Measurements from ENCODE around the gene LMF1. TPM values are rescaled to one million over a fixed set of nuclear protein-coding genes. Genes with fewer than 3 reads are reported as not detected.

Gene LMF1
- total RNA-seq, 2 donors from 2014 or later = 26.9 to 33.2 TPM

DNA sequence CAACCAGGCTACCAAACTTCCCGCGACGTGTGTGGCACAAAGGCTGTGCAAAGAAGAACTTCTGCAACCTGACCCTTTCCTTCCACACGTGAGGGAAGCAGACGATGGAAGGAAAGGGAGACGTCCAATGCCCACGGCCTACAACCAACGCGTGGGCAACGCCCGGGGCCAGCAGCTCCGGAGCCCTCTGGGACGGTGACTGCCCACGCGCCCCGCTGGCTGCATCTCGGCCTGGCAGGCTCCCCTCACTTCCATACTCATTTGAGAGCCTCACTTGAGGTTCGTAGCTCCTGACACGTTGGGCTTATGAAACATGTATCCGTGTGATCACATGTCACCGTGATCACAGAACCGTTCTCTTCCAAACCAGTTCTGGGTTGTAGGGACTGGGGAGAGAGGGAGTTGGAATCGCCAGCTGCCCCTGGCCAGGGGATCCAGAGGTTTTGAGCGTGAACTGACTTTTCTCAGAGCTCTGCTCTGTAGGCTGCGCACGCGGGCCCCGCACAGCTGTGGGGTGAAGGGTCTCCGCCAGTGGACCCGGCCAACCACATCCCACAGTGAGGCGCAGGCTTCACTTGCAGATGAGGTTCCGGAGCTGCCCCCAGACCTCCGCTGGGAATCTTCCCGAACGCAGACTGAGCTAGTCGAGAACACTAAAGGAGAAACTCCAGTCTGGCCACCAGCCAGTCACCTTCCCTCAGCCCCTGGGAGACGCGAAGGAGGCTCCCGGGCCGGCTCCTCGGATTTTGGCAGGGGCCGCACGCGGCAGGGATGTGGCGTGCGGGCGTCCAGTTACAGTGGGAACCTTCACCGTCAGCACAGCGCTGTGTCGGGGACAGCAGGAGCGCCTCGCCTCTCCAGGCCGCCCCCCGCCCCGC, 1.0 kb downstream of the LMF1 start:
- ATAC-seq (replicated peaks in 1 of 2) = peak; percentile 2 to 10
- H3K27ac Mint-ChIP-seq = no peak overlapping the region

DNA sequence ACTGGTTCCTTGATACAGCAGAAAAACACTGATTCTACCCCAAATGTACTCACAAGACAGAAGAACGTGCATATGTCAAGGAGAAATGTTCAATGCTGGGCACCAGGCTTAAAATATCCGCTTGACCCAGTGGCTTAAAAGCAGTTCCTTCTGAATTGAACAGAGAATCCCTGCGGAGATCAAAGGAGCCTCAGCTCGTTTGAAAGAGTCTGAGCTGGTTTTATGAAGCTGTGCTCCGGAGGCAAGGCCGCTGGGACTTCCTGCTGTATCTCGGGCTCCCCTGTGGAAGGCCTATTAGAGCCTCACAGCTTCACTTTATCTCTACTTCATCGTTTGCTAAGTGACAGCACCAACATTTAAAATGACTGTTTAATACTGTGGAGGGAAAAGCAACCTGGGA, 2.2 kb downstream of the LMF1 start:
- Mint-ChIP-seq H3K36me3 (ENCODE audit: insufficient read depth in 2 of 2) (peaks cover 10 to 14% of the 10 kb centered on the region in 2 donors), H3K27ac (no peak overlapping the region), H3K27me3 (ENCODE audit: low read depth) (no peaks in the 10 kb centered on the region), H3K4me3 (peak overlapping the region; percentile 74 to 81), H3K4me1 (ENCODE audit: low read depth) (peaks cover 35% of the 10 kb centered on the region), H3K9me3 (peaks cover 0 to 2% of the 10 kb centered on the region in 2 donors)
- ATAC-seq (replicated peaks in 1 of 2) (no peak), DNase-seq (no peak)

More for the DNA sequence above, 1.0 kb downstream of the LMF1 start:
- Mint-ChIP-seq H3K4me3 (peak overlapping the region; percentile 80 to 81), H3K9me3 (peaks cover 0 to 2% of the 10 kb centered on the region in 2 donors), H3K4me1 (ENCODE audit: low read depth) (peaks cover 24% of the 10 kb centered on the region), H3K27me3 (ENCODE audit: low read depth) (no peaks in the 10 kb centered on the region), H3K36me3 (ENCODE audit: insufficient read depth in 2 of 2) (peaks cover 9 to 12% of the 10 kb centered on the region in 2 donors)
- no peak for DNase-seq

DNA sequence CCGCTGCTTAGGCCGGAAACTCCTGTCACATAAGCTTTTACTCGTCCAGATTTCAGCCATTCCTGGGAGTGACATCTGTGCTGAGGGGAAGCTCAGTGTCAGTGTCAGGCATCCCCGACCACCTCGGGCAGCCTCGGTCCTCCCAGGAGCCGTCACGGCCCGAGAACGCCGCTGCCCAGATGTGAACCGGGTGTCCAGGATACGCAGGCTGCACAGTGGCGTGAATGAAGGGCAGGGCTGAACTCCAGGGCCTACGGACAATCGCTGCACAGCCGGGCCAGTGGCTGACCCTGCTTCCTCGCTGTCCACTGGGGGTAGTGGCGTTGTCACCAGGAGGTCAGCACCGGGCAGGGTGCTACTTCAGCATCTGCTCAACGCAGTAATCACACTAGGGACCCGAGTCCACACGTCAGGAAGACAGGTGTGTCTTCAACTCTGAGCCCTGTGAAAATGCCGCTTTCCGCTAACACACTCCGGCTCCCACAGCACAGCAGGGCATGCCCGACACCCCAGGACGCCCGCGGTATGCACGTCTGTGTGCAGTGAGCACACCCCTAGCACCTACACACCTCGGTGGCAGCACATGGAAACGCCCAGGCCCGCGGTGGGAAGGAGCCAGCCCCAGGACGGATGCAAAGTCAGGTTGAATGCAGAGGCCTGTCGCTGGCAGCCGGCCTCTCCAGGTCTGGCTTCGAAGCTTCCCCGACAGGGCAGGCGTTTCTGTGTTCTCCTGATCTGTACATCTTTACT, 3.1 kb downstream of the LMF1 start:
- no peaks in the 10 kb centered on the region for H3K27me3 Mint-ChIP-seq (ENCODE audit: low read depth)
- peaks cover 0 to 2% of the 10 kb centered on the region in 2 donors for H3K9me3 Mint-ChIP-seq
- DNase-seq (no peak), ATAC-seq (replicated peaks in 1 of 2) (no peak)
- peaks cover 41% of the 10 kb centered on the region for H3K4me1 Mint-ChIP-seq (ENCODE audit: low read depth)
- H3K27ac Mint-ChIP-seq = no peak overlapping the region
- H3K36me3 Mint-ChIP-seq (ENCODE audit: insufficient read depth in 2 of 2) = peaks cover 10 to 14% of the 10 kb centered on the region in 2 donors
- peak overlapping the region in 1 of 2 donors; percentile 74 for H3K4me3 Mint-ChIP-seq

DNA sequence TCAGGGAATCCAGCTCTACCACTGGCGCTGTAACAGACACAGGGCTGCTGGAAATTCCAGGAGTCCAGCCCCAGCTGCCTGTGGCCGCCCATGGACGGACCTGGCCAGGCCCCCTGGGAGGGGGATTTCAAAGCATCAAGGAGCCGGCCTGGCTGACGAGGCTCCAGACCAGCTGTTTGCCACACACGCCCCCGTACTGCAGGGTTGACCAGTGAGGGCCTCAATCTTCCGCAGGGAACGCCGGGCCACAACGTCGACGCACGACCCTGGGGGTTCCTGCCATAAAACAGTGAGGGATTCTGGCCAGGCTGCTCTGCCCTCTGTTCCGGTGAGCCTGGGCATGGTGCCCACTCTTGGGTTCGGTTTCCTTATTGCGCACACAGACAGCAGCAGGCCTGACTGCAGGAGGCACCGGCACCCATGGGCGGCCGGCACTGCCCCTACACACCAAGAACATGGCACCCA, 3.7 kb downstream of the LMF1 start:
- Mint-ChIP-seq H3K4me3 (no peak overlapping the region), H3K27ac (no peak overlapping the region), H3K36me3 (ENCODE audit: insufficient read depth in 2 of 2) (peaks cover 10 to 14% of the 10 kb centered on the region in 2 donors), H3K9me3 (peaks cover 0 to 2% of the 10 kb centered on the region in 2 donors), H3K4me1 (ENCODE audit: low read depth) (peaks cover 41% of the 10 kb centered on the region), H3K27me3 (ENCODE audit: low read depth) (no peaks in the 10 kb centered on the region)
- no peak for DNase-seq
- no peak for ATAC-seq (replicated peaks in 1 of 2)

DNA sequence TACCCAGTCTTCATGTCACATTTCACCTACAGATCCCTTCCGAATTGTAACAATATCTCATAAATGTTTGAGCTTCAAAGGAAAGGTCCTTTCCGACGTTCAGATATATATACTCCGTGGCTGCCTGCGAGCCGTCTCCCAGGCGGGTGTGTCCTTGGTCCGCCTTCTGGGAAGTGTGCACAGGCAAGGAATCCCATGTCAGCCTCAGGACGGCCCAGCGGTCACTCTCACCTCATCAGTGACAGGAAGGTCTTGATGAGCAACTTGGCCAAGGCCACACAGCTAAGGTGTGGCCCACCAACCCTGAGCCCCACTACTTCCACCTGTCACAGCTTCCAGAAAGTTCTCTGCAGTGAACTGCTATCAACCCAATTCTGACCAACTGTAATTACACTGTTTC, 4.3 kb downstream of the LMF1 start:
- Mint-ChIP-seq H3K36me3 (ENCODE audit: insufficient read depth in 2 of 2) (peaks cover 10 to 14% of the 10 kb centered on the region in 2 donors), H3K27ac (no peak overlapping the region), H3K4me3 (no peak overlapping the region), H3K4me1 (ENCODE audit: low read depth) (peaks cover 41% of the 10 kb centered on the region), H3K27me3 (ENCODE audit: low read depth) (no peaks in the 10 kb centered on the region), H3K9me3 (peaks cover 0 to 2% of the 10 kb centered on the region in 2 donors)
- ATAC-seq (replicated peaks in 1 of 2) (no peak), DNase-seq (no peak)

DNA sequence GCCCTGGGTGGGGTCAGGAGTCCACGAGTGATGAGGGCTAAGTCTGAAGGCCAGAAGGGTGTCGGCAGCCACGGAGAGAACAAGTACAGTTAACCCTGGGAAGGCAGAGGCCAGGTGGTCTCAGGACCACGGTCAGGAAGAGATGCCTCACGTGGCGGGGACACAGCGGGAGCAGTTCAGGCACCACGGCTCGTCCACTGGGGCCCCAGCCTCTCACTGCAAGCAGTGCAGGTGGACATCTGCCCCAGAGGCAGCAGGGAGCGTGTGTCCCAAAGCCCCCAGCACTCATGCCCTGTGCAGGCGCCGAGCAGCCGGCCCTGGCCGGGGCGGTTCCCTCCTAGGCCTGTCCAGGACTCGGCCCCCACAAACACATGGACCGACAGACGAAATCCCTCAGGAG, 4.7 kb downstream of the LMF1 start:
- no peak for DNase-seq
- H3K4me1 Mint-ChIP-seq (ENCODE audit: low read depth) = peaks cover 41% of the 10 kb centered on the region

DNA sequence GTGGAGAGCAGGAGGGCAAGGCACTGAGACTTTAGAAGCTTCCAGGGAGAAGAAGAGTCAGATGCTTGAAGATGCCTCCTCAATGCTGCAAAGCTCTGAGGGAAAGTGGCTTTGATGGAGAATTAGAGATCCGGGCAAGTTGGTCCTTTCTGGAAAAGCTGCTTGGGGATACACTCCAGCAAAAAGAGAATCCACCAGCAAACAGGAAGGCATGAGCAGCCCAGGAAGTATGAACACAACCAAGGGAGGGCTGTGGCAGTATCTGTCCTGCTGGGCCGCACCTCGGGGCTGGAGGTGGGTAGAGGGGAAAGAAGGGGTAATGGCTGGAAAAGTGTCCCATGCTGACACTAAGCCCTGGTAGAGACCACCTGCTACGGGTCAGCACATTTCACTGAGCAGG, 5.3 kb downstream of the LMF1 start:
- DNase-seq (no peak), ATAC-seq (replicated peaks in 1 of 2) (no peak)
- peaks cover 41% of the 10 kb centered on the region for H3K4me1 Mint-ChIP-seq (ENCODE audit: low read depth)
- H3K27ac Mint-ChIP-seq = no peak overlapping the region
- peaks cover 0 to 2% of the 10 kb centered on the region in 2 donors for H3K9me3 Mint-ChIP-seq
- peak overlapping the region; percentile 8 to 83 for H3K4me3 Mint-ChIP-seq
- H3K27me3 Mint-ChIP-seq (ENCODE audit: low read depth) = no peaks in the 10 kb centered on the region
- H3K36me3 Mint-ChIP-seq (ENCODE audit: insufficient read depth in 2 of 2) = peaks cover 10 to 14% of the 10 kb centered on the region in 2 donors

More for the DNA sequence above, 4.7 kb downstream of the LMF1 start:
- no peak for ATAC-seq (replicated peaks in 1 of 2)
- no peak overlapping the region for H3K4me3 Mint-ChIP-seq
- peaks cover 0 to 2% of the 10 kb centered on the region in 2 donors for H3K9me3 Mint-ChIP-seq
- H3K27me3 Mint-ChIP-seq (ENCODE audit: low read depth) = no peaks in the 10 kb centered on the region
- H3K27ac Mint-ChIP-seq = no peak overlapping the region
- H3K36me3 Mint-ChIP-seq (ENCODE audit: insufficient read depth in 2 of 2) = peaks cover 10 to 14% of the 10 kb centered on the region in 2 donors

DNA sequence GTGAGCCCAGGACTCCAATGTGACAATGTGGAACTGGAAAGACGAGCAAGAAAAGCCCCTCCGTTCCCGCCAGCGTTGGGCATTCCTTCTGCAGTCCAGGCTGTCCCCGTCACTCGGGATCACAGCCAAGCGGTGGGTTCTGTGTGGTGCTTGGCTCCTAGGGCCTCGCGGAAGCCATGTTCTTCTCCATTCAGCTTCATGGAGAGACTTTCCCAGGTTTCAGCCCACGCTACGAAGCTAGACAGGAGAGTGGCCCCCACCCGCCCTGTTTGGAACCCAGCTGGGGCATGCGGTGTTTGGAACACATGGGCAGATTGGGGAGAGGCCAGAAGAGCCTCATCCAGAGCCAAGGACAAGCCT, 5.8 kb downstream of the LMF1 start:
- peaks cover 41% of the 10 kb centered on the region for H3K4me1 Mint-ChIP-seq (ENCODE audit: low read depth)
- H3K4me3 Mint-ChIP-seq = peak overlapping the region; percentile 71 to 83
- H3K9me3 Mint-ChIP-seq = peaks cover 0 to 2% of the 10 kb centered on the region in 2 donors
- H3K27me3 Mint-ChIP-seq (ENCODE audit: low read depth) = no peaks in the 10 kb centered on the region
- ATAC-seq (replicated peaks in 1 of 2) = no peak
- DNase-seq = no peak
- peak overlapping the region; percentile 57 for H3K27ac Mint-ChIP-seq
- H3K36me3 Mint-ChIP-seq (ENCODE audit: insufficient read depth in 2 of 2) = peaks cover 10 to 14% of the 10 kb centered on the region in 2 donors

DNA sequence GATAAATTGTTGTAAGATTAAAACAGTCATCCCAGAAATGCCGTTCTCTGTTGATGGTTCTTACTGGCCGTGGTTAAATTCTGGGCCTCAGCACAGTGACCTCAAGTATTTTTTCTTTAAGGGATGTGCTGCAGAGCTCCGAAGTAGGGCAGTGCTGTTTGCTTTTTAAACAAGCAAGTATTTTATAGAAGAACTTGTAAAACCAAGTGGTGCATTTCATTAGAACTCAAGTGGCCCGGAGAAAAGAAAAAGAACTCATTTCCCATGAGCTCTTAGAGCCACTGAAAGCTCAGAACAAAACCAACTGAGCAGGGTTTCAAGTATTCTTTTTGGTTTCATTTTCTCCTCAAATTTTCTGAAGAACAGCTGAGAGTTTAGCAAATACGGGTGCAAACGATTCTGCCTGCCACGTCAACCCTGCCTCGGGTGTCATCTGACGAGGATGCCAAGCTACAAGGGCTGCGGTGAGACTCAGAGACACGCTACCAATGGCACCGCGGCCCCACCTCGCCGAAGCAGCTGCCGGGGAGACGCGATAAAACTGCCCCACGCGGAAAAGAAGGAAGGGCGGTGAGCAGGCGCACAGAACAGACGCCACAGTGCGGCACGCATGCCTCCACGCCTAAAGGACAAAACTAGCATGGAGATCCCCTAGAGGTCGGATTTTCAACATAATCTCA, 6.3 kb downstream of the LMF1 start:
- Mint-ChIP-seq H3K4me1 (ENCODE audit: low read depth) (peaks cover 41% of the 10 kb centered on the region), H3K9me3 (peaks cover 0 to 2% of the 10 kb centered on the region in 2 donors), H3K4me3 (peak overlapping the region; percentile 71 to 83), H3K36me3 (ENCODE audit: insufficient read depth in 2 of 2) (peaks cover 10 to 14% of the 10 kb centered on the region in 2 donors), H3K27me3 (ENCODE audit: low read depth) (no peaks in the 10 kb centered on the region), H3K27ac (peak overlapping the region; percentile 57)
- DNase-seq (peak; percentile 72 to 74), ATAC-seq (replicated peaks in 1 of 2) (peak; percentile 92 to 93)

DNA sequence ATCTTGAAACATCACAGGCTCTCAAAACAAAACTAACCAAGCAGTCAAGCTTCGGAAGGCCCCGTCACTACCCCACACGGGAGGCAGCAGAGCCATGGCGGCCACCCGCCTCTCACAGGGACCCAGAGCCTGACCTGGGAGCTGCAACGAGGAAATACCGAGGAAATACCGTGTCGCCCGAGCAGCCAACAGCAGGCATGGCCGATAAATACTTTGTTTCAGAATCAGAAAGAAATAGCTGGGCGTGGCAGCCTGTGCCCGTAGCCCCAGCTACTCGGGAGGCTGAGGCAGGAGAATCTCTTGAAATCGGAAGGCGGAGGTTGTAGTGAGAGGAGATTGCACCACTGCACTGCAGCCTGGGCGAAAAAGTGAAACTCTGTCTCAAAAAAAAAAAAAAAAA, 6.9 kb downstream of the LMF1 start:
- ATAC-seq (replicated peaks in 1 of 2) (peak; percentile 29 to 41), DNase-seq (no peak)
- peak overlapping the region; percentile 71 to 83 for H3K4me3 Mint-ChIP-seq
- peak overlapping the region; percentile 57 for H3K27ac Mint-ChIP-seq
- no peaks in the 10 kb centered on the region for H3K27me3 Mint-ChIP-seq (ENCODE audit: low read depth)
- H3K4me1 Mint-ChIP-seq (ENCODE audit: low read depth) = peaks cover 39% of the 10 kb centered on the region
- H3K36me3 Mint-ChIP-seq (ENCODE audit: insufficient read depth in 2 of 2) = peaks cover 10 to 14% of the 10 kb centered on the region in 2 donors
- H3K9me3 Mint-ChIP-seq = peaks cover 0 to 2% of the 10 kb centered on the region in 2 donors

DNA sequence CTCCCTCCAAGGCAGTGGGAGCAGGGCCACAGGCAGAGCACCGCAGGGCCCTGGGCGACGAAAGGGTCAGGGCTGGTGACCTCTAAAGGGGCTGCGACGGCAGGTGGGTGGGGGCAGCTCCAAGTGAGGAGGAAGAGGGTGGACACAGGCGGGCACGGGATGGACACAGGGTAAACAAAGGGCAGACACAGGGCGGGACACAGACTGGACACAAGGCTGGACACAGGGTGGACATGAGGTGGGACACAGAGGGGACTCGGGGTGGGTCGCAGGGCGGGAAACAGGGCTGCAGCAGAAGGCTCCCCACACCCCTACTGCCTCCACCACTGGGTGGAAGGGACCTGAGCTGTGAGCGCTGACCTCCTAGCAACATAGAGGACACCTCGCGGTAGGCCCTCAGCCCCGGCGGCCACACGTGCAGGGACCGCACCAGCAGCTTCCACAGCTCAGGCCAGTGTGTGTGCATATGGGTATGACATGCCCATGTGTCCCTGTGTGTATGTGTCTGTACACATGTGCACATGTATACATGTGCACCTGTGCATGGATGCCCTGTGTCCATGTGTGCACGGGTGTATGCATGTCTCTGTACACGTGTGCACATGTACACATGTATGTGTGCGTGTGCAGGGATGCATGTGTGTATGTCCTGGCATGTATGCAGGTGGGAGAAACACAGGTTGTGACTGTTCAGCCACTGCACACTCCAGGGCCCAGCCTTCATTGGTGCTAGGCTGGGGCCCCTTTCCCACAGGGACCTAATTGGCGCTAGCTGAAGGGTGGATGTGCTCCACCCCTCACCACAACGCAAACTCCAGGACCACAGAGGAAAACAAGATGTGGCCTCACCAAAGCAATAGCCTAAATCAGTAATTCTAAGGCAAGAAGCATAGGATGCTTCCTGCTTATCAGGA, 7.6 kb downstream of the LMF1 start:
- ATAC-seq (replicated peaks in 1 of 2) (peak in 1 of 2 donors; percentile 24), DNase-seq (no peak)
- peaks cover 10 to 14% of the 10 kb centered on the region in 2 donors for H3K36me3 Mint-ChIP-seq (ENCODE audit: insufficient read depth in 2 of 2)
- peaks cover 0 to 2% of the 10 kb centered on the region in 2 donors for H3K9me3 Mint-ChIP-seq
- H3K27ac Mint-ChIP-seq = peak overlapping the region; percentile 57
- H3K4me3 Mint-ChIP-seq = peak overlapping the region; percentile 71 to 83
- peaks cover 32% of the 10 kb centered on the region for H3K4me1 Mint-ChIP-seq (ENCODE audit: low read depth)
- H3K27me3 Mint-ChIP-seq (ENCODE audit: low read depth) = no peaks in the 10 kb centered on the region

DNA sequence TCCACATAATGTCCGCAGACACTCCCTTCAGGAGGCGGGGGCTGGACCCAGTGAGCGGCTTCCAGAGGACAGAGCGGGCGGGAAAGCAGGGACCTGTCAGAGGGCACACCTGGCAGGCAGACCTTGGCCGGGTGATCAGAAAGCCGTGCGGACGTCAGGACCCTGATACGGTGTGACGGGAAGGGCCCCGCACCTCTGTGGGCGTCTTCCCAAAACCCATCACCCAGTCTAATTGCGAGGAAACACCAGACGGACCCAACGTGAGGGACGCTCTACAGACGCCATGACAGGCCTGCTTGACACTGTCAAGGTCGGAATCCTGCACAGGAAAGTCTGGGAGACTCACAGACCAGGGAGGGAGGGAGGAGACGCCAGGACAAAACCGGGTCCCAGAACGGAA, 8.4 kb downstream of the LMF1 start:
- Mint-ChIP-seq H3K27me3 (ENCODE audit: low read depth) (no peaks in the 10 kb centered on the region), H3K4me1 (ENCODE audit: low read depth) (peaks cover 30% of the 10 kb centered on the region), H3K4me3 (no peak overlapping the region), H3K27ac (no peak overlapping the region), H3K9me3 (peaks cover 0 to 2% of the 10 kb centered on the region in 2 donors), H3K36me3 (ENCODE audit: insufficient read depth in 2 of 2) (peaks cover 9 to 14% of the 10 kb centered on the region in 2 donors)
- DNase-seq (no peak), ATAC-seq (replicated peaks in 1 of 2) (no peak)
